ENCODE data around the gene MUS81. TPM values are rescaled to one million over a fixed set of nuclear protein-coding genes. Genes with fewer than 3 reads are reported as not detected.

MUS81 gene
- total and polyA plus RNA-seq, 2 of the 13 experiments (the other 11 are each of a cell fraction or from before 2014, with no cell fraction given): 25.6 to 30.2 TPM

DNA sequence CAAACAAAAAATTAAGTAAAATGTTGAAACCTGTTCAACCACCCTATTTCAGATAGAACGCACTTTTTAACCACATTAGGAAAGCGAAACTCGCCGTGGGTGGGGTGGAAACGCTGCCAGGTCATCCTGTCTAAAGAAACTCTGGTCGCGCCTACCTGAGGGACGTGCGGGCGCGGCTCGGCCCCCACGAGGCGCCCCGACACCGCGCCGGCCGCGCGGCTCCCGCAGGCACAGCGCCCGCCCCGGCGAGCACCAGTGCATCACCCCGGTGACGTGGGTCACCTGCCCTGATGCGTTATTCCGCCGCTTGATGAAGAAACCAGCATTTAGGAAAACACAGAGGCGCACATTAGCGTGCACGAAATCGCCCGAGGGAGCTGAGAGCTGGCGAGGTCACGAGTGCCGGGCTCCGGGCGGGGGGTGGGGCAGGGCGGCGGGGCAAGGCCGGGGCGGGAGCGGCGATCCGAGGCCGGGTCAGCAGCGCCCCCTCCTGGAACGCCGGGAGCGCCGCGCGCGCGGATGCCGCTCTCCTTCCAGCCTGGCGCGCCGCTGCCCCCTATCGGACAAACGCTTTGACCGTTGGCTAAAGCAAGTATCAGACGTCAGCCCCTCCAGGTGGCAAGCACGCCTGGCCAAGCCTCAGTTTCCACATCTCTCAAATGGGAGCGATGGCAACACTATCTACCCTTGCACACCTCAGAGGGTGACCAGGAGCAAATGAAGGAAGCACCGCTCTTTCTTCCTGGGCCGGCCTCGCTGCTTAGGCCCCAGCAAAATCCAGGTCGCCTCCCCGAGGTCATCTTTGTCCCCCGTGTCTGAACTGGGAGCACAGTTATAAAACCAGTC, 42.2 kb upstream of the MUS81 start (continued):
- TF ChIP-seq, protein P1, sequence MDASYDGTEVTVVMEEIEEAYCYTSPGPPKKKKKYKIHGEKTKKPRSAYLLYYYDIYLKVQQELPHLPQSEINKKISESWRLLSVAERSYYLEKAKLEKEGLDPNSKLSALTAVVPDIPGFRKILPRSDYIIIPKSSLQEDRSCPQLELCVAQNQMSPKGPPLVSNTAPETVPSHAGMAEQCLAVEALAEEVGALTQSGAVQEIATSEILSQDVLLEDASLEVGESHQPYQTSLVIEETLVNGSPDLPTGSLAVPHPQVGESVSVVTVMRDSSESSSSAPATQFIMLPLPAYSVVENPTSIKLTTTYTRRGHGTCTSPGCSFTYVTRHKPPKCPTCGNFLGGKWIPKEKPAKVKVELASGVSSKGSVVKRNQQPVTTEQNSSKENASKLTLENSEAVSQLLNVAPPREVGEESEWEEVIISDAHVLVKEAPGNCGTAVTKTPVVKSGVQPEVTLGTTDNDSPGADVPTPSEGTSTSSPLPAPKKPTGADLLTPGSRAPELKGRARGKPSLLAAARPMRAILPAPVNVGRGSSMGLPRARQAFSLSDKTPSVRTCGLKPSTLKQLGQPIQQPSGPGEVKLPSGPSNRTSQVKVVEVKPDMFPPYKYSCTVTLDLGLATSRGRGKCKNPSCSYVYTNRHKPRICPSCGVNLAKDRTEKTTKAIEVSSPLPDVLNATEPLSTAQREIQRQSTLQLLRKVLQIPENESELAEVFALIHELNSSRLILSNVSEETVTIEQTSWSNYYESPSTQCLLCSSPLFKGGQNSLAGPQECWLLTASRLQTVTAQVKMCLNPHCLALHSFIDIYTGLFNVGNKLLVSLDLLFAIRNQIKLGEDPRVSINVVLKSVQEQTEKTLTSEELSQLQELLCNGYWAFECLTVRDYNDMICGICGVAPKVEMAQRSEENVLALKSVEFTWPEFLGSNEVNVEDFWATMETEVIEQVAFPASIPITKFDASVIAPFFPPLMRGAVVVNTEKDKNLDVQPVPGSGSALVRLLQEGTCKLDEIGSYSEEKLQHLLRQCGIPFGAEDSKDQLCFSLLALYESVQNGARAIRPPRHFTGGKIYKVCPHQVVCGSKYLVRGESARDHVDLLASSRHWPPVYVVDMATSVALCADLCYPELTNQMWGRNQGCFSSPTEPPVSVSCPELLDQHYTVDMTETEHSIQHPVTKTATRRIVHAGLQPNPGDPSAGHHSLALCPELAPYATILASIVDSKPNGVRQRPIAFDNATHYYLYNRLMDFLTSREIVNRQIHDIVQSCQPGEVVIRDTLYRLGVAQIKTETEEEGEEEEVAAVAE (CRISPR knock-in tag; IDR thresholded peaks at IDR 0.05; ENCODE audit: borderline replicate concordance): no peak
- 0 out of 2 replicates have a peak, but pooled peaks have one; percentile 33 for TF ChIP-seq ZNF350 (CRISPR knock-in tag; IDR thresholded peaks at IDR 0.05; ENCODE audit: borderline replicate concordance, low read depth)
- TF ChIP-seq MAF1 (CRISPR knock-in tag; IDR thresholded peaks at IDR 0.05; ENCODE audit: borderline replicate concordance): no peak
- TF ChIP-seq, protein P2, sequence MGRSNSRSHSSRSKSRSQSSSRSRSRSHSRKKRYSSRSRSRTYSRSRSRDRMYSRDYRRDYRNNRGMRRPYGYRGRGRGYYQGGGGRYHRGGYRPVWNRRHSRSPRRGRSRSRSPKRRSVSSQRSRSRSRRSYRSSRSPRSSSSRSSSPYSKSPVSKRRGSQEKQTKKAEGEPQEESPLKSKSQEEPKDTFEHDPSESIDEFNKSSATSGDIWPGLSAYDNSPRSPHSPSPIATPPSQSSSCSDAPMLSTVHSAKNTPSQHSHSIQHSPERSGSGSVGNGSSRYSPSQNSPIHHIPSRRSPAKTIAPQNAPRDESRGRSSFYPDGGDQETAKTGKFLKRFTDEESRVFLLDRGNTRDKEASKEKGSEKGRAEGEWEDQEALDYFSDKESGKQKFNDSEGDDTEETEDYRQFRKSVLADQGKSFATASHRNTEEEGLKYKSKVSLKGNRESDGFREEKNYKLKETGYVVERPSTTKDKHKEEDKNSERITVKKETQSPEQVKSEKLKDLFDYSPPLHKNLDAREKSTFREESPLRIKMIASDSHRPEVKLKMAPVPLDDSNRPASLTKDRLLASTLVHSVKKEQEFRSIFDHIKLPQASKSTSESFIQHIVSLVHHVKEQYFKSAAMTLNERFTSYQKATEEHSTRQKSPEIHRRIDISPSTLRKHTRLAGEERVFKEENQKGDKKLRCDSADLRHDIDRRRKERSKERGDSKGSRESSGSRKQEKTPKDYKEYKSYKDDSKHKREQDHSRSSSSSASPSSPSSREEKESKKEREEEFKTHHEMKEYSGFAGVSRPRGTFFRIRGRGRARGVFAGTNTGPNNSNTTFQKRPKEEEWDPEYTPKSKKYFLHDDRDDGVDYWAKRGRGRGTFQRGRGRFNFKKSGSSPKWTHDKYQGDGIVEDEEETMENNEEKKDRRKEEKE (IDR thresholded peaks at IDR 0.05): no peak
- TF ChIP-seq, protein P3, sequence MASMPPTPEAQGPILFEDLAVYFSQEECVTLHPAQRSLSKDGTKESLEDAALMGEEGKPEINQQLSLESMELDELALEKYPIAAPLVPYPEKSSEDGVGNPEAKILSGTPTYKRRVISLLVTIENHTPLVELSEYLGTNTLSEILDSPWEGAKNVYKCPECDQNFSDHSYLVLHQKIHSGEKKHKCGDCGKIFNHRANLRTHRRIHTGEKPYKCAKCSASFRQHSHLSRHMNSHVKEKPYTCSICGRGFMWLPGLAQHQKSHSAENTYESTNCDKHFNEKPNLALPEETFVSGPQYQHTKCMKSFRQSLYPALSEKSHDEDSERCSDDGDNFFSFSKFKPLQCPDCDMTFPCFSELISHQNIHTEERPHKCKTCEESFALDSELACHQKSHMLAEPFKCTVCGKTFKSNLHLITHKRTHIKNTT (CRISPR knock-in tag; IDR thresholded peaks at IDR 0.05): no peak
- TF ChIP-seq ZNF253 (CRISPR knock-in tag; IDR thresholded peaks at IDR 0.05; ENCODE audit: borderline replicate concordance): no peak
- TF ChIP-seq, protein P4, sequence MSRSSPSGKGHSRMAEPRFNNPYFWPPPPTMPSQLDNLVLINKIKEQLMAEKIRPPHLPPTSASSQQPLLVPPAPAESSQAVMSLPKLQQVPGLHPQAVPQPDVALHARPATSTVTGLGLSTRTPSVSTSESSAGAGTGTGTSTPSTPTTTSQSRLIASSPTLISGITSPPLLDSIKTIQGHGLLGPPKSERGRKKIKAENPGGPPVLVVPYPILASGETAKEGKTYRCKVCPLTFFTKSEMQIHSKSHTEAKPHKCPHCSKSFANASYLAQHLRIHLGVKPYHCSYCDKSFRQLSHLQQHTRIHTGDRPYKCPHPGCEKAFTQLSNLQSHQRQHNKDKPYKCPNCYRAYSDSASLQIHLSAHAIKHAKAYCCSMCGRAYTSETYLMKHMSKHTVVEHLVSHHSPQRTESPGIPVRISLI (CRISPR knock-in tag; IDR thresholded peaks at IDR 0.05; ENCODE audit: borderline replicate concordance): no peak
- TF ChIP-seq TBL1XR1 (IDR thresholded peaks at IDR 0.05; ENCODE audit: borderline replicate concordance, low read length, partially characterized antibody): no peak
- no peak for TF ChIP-seq KAT2B (IDR thresholded peaks at IDR 0.05; ENCODE audit: borderline replicate concordance, low read depth, low read length)
- no peak for TF ChIP-seq ZSCAN22 (CRISPR knock-in tag; IDR thresholded peaks at IDR 0.05)
- no peak for TF ChIP-seq DPF2 (CRISPR knock-in tag; IDR thresholded peaks at IDR 0.05; ENCODE audit: borderline replicate concordance, low read depth)
- TF ChIP-seq, protein P5, sequence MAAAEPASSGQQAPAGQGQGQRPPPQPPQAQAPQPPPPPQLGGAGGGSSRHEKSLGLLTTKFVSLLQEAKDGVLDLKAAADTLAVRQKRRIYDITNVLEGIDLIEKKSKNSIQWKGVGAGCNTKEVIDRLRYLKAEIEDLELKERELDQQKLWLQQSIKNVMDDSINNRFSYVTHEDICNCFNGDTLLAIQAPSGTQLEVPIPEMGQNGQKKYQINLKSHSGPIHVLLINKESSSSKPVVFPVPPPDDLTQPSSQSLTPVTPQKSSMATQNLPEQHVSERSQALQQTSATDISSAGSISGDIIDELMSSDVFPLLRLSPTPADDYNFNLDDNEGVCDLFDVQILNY (CRISPR knock-in tag; conservative IDR thresholded peaks at IDR 0.05): no peak
- no peak for TF ChIP-seq ZNF431 (CRISPR knock-in tag; IDR thresholded peaks at IDR 0.05; ENCODE audit: borderline replicate concordance, low read depth)
- peak; percentile 51; the same call in 1 of the 2 replicates for TF ChIP-seq KDM5B (CRISPR knock-in tag; IDR thresholded peaks at IDR 0.05; ENCODE audit: borderline replicate concordance)
- TF ChIP-seq ZNF614 (CRISPR knock-in tag; IDR thresholded peaks at IDR 0.05; ENCODE audit: borderline replicate concordance): no peak
- TF ChIP-seq ZNF678 (CRISPR knock-in tag; IDR thresholded peaks at IDR 0.05): no peak

Measured in HepG2 (cell line).